Keratinocyte (primary cell): ENCODE measurements around the gene TFR2.

Experiments used
- EZH2 ChIP-seq: IDR thresholded peaks from one replicate; pipeline ENCODE4 v1.6.1; 2012; ENCODE audit warnings: inconsistent platforms, mild to moderate bottlenecking, low read length, moderate library complexity
- TF ChIP-seq, protein P1 (sequence below), 3 experiments: IDR thresholded peaks in 1 of 3; conservative IDR thresholded peaks in 1 of 3; optimal IDR thresholded peaks in 1 of 3; 2 replicates in 2 of 3; 3 replicates in 1 of 3; pipeline versions ENCODE3 to v1.5.1; 2011; ENCODE audit warnings: low read length in 3 of 3, mild to moderate bottlenecking in 3 of 3, moderate library complexity in 2 of 3, control low read depth in 1 of 3, inconsistent platforms in 1 of 3; ENCODE audit not compliant: insufficient read depth in 2 of 3; ENCODE audit errors: extremely low read depth in 1 of 3

- TF ChIP-seq, protein P1, sequence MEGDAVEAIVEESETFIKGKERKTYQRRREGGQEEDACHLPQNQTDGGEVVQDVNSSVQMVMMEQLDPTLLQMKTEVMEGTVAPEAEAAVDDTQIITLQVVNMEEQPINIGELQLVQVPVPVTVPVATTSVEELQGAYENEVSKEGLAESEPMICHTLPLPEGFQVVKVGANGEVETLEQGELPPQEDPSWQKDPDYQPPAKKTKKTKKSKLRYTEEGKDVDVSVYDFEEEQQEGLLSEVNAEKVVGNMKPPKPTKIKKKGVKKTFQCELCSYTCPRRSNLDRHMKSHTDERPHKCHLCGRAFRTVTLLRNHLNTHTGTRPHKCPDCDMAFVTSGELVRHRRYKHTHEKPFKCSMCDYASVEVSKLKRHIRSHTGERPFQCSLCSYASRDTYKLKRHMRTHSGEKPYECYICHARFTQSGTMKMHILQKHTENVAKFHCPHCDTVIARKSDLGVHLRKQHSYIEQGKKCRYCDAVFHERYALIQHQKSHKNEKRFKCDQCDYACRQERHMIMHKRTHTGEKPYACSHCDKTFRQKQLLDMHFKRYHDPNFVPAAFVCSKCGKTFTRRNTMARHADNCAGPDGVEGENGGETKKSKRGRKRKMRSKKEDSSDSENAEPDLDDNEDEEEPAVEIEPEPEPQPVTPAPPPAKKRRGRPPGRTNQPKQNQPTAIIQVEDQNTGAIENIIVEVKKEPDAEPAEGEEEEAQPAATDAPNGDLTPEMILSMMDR (optimal IDR thresholded peaks at IDR 0.05 in 1 of 3, IDR thresholded peaks at IDR 0.05 in 1 of 3, conservative IDR thresholded peaks at IDR 0.05 in 1 of 3; ENCODE audit: extremely low read depth in 1 of 3, insufficient read depth in 2 of 3, low read length in 3 of 3): no peak
- TF ChIP-seq EZH2: no peak
These were observed 21.1 kb downstream of the TFR2 start for GRCh38 chr7:100620239-100620638.
